ENCODE measurements around the gene KRTAP21-3.

KRTAP21-3 gene

GRCh38 chr21:30740462-30740861, 21.9 kb upstream of the KRTAP21-3 start:
- ATAC-seq: no peak
- TF ChIP-seq ZNF565 (CRISPR knock-in tag; conservative IDR thresholded peaks at IDR 0.05; ENCODE audit: low read depth) (no peak), GLIS3 (CRISPR knock-in tag; IDR thresholded peaks at IDR 0.05) (no peak), POU6F1 (CRISPR knock-in tag; IDR thresholded peaks at IDR 0.05; ENCODE audit: borderline replicate concordance, low read depth) (no peak), CSRNP3 (CRISPR knock-in tag; IDR thresholded peaks at IDR 0.05) (no peak), TOX (CRISPR knock-in tag; IDR thresholded peaks at IDR 0.05; ENCODE audit: borderline replicate concordance) (no peak), TCF4 (CRISPR knock-in tag; IDR thresholded peaks at IDR 0.05; ENCODE audit: borderline replicate concordance) (no peak), PPARA (CRISPR knock-in tag; IDR thresholded peaks at IDR 0.05; ENCODE audit: borderline replicate concordance) (no peak)

GRCh38 chr21:30733026-30733425, 14.4 kb upstream of the KRTAP21-3 start:
- TF ChIP-seq POU6F1 (CRISPR knock-in tag; IDR thresholded peaks at IDR 0.05; ENCODE audit: borderline replicate concordance, low read depth) (no peak), PATZ1 (CRISPR knock-in tag; IDR thresholded peaks at IDR 0.05; ENCODE audit: borderline replicate concordance) (no peak), ZNF8 (CRISPR knock-in tag; IDR thresholded peaks at IDR 0.05) (no peak), TSHZ2 (CRISPR knock-in tag; IDR thresholded peaks at IDR 0.05) (no peak), OSR1 (CRISPR knock-in tag; IDR thresholded peaks at IDR 0.05) (no peak), RARB (CRISPR knock-in tag; IDR thresholded peaks at IDR 0.05) (no peak), CSRNP3 (CRISPR knock-in tag; IDR thresholded peaks at IDR 0.05) (no peak), ISL1 (CRISPR knock-in tag; IDR thresholded peaks at IDR 0.05) (no peak), ESRRG (CRISPR knock-in tag; IDR thresholded peaks at IDR 0.05) (no peak), ZFP30 (CRISPR knock-in tag; IDR thresholded peaks at IDR 0.05) (no peak), ZNF70 (CRISPR knock-in tag; IDR thresholded peaks at IDR 0.05) (no peak), ZNF565 (CRISPR knock-in tag; conservative IDR thresholded peaks at IDR 0.05; ENCODE audit: low read depth) (no peak), ARNTL (CRISPR knock-in tag; IDR thresholded peaks at IDR 0.05; ENCODE audit: borderline replicate concordance, low read depth) (no peak), TOX (CRISPR knock-in tag; IDR thresholded peaks at IDR 0.05; ENCODE audit: borderline replicate concordance) (no peak), ZFP3 (CRISPR knock-in tag; IDR thresholded peaks at IDR 0.05) (no peak), TCF4 (CRISPR knock-in tag; IDR thresholded peaks at IDR 0.05; ENCODE audit: borderline replicate concordance) (no peak), ZC3H10 (CRISPR knock-in tag; IDR thresholded peaks at IDR 0.05) (no peak), CREB5 (CRISPR knock-in tag; IDR thresholded peaks at IDR 0.05; ENCODE audit: low read depth) (no peak), GLIS3 (CRISPR knock-in tag; IDR thresholded peaks at IDR 0.05) (no peak), SNAI2 (CRISPR knock-in tag; IDR thresholded peaks at IDR 0.05) (no peak)
- no peak for ATAC-seq

Measured in SK-N-SH treated with all-trans-retinoic acid at 6 μM for 48 hours (cell line).